Keratinocyte (primary cell): ENCODE measurements around the gene B3GNT9. TPM values are rescaled to one million over a fixed set of nuclear protein-coding genes. Genes with fewer than 3 reads are reported as not detected.

Experiments used
- DNase-seq: peaks from one replicate; pipeline ENCODE4 v3.0.0-alpha.2; 2011; ENCODE audit warnings: low read depth, missing footprints, low spot score
- FAIRE-seq: peaks from 2 replicates; lab custom pipeline; 2011; peaks lifted over from hg19 to GRCh38; lab: Jason Lieb, UNC
- H2AFZ ChIP-seq: 2 replicates; pipeline ENCODE4 v1.6.0; 2012; ENCODE audit warnings: low read length, control low read depth, inconsistent platforms; ENCODE audit not compliant: control insufficient read depth
- H3K27ac ChIP-seq: 2 replicates; pipeline ENCODE4 v1.5.1; 2011; ENCODE audit warnings: low read length; ENCODE audit not compliant: control insufficient read depth, insufficient read depth
- H3K27me3 ChIP-seq: 3 replicates; pipeline ENCODE4 v1.6.0; 2011; ENCODE audit warnings: low read length; ENCODE audit not compliant: control insufficient read depth, insufficient read depth; ENCODE audit errors: extremely low read depth
- H3K36me3 ChIP-seq, 2 experiments: 2 replicates in 1 of 2; 3 replicates in 1 of 2; pipeline ENCODE4 v1.5.1; 2011; ENCODE audit warnings: low read length in 2 of 2, mild to moderate bottlenecking in 1 of 2; ENCODE audit not compliant: control insufficient read depth in 2 of 2, insufficient read depth in 2 of 2; ENCODE audit errors: extremely low read depth in 1 of 2
- H3K4me1 ChIP-seq: 3 replicates; pipeline ENCODE4 v1.5.1; 2011; ENCODE audit warnings: low read length; ENCODE audit not compliant: control insufficient read depth, insufficient read depth; ENCODE audit errors: extremely low read depth
- H3K4me2 ChIP-seq: 3 replicates; pipeline ENCODE4 v1.6.0; 2011; ENCODE audit warnings: low read depth, low read length; ENCODE audit not compliant: control insufficient read depth, insufficient read depth; ENCODE audit errors: extremely low read depth
- H3K4me3 ChIP-seq, 3 experiments: fragments of 200-600 bp in 1 of 3; sonication (generic) in 1 of 3; 2 replicates in 2 of 3; 3 replicates in 1 of 3; pipeline ENCODE4 v1.5.1; 2011 to 2016; ENCODE audit warnings: low read length in 3 of 3, mild to moderate bottlenecking in 3 of 3, control low read depth in 2 of 3, inconsistent platforms in 1 of 3, low read depth in 1 of 3, mixed read lengths in 1 of 3, mixed run types in 1 of 3, moderate library complexity in 1 of 3; ENCODE audit not compliant: control insufficient read depth in 2 of 3, insufficient read depth in 2 of 3; ENCODE audit errors: extremely low read depth in 1 of 3
- H3K79me2 ChIP-seq: 2 replicates; pipeline ENCODE4 v1.6.0; 2012; ENCODE audit warnings: low read length; ENCODE audit not compliant: control insufficient read depth, insufficient read depth
- H3K9ac ChIP-seq: 3 replicates; pipeline ENCODE4 v1.6.0; 2011; ENCODE audit warnings: low read length; ENCODE audit not compliant: control insufficient read depth, insufficient read depth; ENCODE audit errors: extremely low read depth
- H3K9me1 ChIP-seq: 3 replicates; pipeline ENCODE4 v1.6.0; 2011; ENCODE audit warnings: low read length; ENCODE audit not compliant: control insufficient read depth, insufficient read depth; ENCODE audit errors: extremely low read depth
- H3K9me3 ChIP-seq: 2 replicates; pipeline ENCODE4 v1.5.1; 2012; ENCODE audit warnings: low read depth, low read length; ENCODE audit not compliant: control insufficient read depth
- H4K20me1 ChIP-seq: 3 replicates; pipeline ENCODE4 v1.6.0; 2011; ENCODE audit warnings: low read length; ENCODE audit not compliant: control insufficient read depth, insufficient read depth; ENCODE audit errors: extremely low read depth
- CTCF ChIP-seq, 3 experiments: IDR thresholded peaks in 1 of 3; conservative IDR thresholded peaks in 1 of 3; optimal IDR thresholded peaks in 1 of 3; 2 replicates in 2 of 3; 3 replicates in 1 of 3; pipeline versions ENCODE3 to v1.5.1; 2011; ENCODE audit warnings: low read length in 3 of 3, mild to moderate bottlenecking in 3 of 3, moderate library complexity in 2 of 3, control low read depth in 1 of 3, inconsistent platforms in 1 of 3; ENCODE audit not compliant: insufficient read depth in 2 of 3; ENCODE audit errors: extremely low read depth in 1 of 3
- EZH2 ChIP-seq: IDR thresholded peaks from one replicate; pipeline ENCODE4 v1.6.1; 2012; ENCODE audit warnings: inconsistent platforms, mild to moderate bottlenecking, low read length, moderate library complexity
- dilution Hi-C: fragments of 300-500 bp; cut with MboI; formaldehyde crosslinking; loops from one replicate; pipeline ENCODE4 v1.7.0; 2020; ENCODE audit warnings: low sequenced_read_pairs; ENCODE audit not compliant: extremely low pct_ligation_motif_present
- polyA plus RNA-seq, 5 experiments: library from polyadenylated mRNA; depleted of rRNA in 3 of 5; stranded (reverse) in 3 of 5; stranded (forward) in 1 of 5; unstranded in 1 of 5; fragments of >200 nt; gene quantifications; 1 replicate in 1 of 5; 2 replicates in 3 of 5; 3 replicates in 1 of 5; pipeline versions ENCODE4 v1.2.1 to v1.2.3, GENCODE V29; 2011 to 2012; ENCODE audit warnings: missing spikeins in 2 of 5, low read depth in 1 of 5, low replicate concordance in 1 of 5

Gene B3GNT9
- polyA plus RNA-seq, 1 donor (not counting 4 experiments of a cell fraction or from before 2014, with no cell fraction given) = 2.6 TPM

DNA sequence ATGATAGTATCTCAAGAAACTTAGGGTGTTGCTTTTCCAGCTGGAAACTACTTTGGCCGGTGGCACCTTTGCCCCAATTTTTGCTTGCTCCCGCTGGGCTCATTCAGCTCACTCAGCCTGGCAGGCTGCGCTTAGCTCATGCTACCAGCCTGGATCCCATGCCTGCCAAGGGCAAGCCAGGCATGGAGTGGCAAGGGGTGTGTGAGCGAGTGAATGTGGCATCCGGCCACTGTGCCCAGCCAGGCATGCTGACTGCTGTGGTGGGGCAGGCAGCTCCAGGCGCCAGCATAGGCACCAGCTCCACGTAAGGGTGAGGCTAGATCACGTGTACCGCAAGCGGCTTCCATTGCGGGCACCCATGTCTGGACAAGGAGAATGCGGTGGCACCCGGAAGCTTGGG, 9.4 kb downstream of the B3GNT9 start:
- DNase-seq (no peak), FAIRE-seq (no peak)
- Histone ChIP-seq H3K27me3 (no peaks in the 10 kb centered on the region), H3K79me2 (no peaks in the 10 kb centered on the region), H3K36me3 (peaks cover 29 to 52% of the 10 kb centered on the region in 2 experiments), H3K4me2 (no peak overlapping the region), H2AFZ (no peak overlapping the region), H3K4me1 (no peaks in the 10 kb centered on the region), H4K20me1 (no peaks in the 10 kb centered on the region), H3K9me3 (no peaks in the 10 kb centered on the region), H3K9me1 (no peaks in the 10 kb centered on the region), H3K4me3 (no peak overlapping the region), H3K27ac (no peak overlapping the region), H3K9ac (no peak overlapping the region)
- dilution Hi-C loops = no loop called here
- TF ChIP-seq CTCF (optimal IDR thresholded peaks at IDR 0.05 in 1 of 3, IDR thresholded peaks at IDR 0.05 in 1 of 3, conservative IDR thresholded peaks at IDR 0.05 in 1 of 3; ENCODE audit: extremely low read depth in 1 of 3, insufficient read depth in 2 of 3, low read length in 3 of 3) (no peak), EZH2 (no peak)

GRCh38 chr16:67137605-67138004, 13.2 kb downstream of the B3GNT9 start:
- dilution Hi-C loops = no loop called here
- H3K4me2 ChIP-seq = no peak overlapping the region
- FAIRE-seq = no peak

More at GRCh38 chr16:67137605-67138004, 13.2 kb downstream of the B3GNT9 start:
- Histone ChIP-seq H3K79me2 (no peaks in the 10 kb centered on the region), H3K27me3 (no peaks in the 10 kb centered on the region), H3K9me1 (no peaks in the 10 kb centered on the region), H3K36me3 (peaks cover 20 to 36% of the 10 kb centered on the region in 2 experiments), H4K20me1 (no peaks in the 10 kb centered on the region), H3K4me3 (no peak overlapping the region), H2AFZ (no peak overlapping the region), H3K9ac (no peak overlapping the region), H3K4me1 (no peaks in the 10 kb centered on the region), H3K27ac (no peak overlapping the region), H3K9me3 (no peaks in the 10 kb centered on the region)
- no peak for DNase-seq
- no peak for TF ChIP-seq CTCF (optimal IDR thresholded peaks at IDR 0.05 in 1 of 3, IDR thresholded peaks at IDR 0.05 in 1 of 3, conservative IDR thresholded peaks at IDR 0.05 in 1 of 3; ENCODE audit: extremely low read depth in 1 of 3, insufficient read depth in 2 of 3, low read length in 3 of 3)
